ENCODE results near the gene SUPT3H.

The SUPT3H gene

DNA sequence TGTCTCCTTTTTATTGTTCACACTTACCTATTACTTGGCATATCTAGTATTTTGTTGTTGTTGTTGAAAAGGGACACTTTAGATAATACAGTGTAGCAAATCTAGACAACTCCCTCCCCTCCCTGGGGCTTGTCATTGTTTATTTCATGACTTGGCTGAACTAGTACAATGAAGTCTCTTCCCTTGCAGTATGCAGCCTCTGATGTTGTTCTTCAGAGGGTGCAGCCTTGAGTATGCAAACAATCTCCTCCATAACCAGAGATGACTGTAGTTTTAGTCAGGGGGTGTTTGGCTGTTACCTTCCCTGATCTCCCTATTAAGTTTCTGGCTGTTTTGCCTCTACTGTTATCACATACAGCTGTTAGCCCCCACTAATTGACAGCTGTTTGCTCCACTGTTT is 365.0 kb downstream of the SUPT3H start:
- H3K4me3 ChIP-seq (ENCODE audit: low read depth, low read length), result no peak overlapping the region
- TF ChIP-seq, protein P1, sequence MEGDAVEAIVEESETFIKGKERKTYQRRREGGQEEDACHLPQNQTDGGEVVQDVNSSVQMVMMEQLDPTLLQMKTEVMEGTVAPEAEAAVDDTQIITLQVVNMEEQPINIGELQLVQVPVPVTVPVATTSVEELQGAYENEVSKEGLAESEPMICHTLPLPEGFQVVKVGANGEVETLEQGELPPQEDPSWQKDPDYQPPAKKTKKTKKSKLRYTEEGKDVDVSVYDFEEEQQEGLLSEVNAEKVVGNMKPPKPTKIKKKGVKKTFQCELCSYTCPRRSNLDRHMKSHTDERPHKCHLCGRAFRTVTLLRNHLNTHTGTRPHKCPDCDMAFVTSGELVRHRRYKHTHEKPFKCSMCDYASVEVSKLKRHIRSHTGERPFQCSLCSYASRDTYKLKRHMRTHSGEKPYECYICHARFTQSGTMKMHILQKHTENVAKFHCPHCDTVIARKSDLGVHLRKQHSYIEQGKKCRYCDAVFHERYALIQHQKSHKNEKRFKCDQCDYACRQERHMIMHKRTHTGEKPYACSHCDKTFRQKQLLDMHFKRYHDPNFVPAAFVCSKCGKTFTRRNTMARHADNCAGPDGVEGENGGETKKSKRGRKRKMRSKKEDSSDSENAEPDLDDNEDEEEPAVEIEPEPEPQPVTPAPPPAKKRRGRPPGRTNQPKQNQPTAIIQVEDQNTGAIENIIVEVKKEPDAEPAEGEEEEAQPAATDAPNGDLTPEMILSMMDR (IDR thresholded peaks at IDR 0.05; ENCODE audit: borderline replicate concordance, insufficient read depth, low read depth, low read length), result no peak

DNA sequence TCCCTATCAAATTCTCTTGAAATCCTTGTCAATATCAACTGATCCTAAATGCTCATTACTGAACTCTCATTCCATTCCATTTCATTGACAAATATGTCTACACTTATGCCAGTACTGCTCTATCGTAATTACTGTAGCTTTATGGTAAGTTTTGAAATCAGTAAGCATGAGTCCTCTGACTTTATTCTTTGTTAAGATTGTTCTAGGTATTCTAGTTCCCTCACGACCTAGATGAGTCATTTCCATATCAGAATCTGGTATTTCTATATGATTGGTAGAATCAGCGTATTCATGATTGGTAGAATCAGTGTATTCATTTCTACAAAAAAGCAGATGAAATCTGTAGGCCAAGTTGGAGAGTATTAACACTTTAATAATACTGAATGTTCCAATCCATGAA is 368.2 kb downstream of the SUPT3H start:
- TF ChIP-seq, protein P1 (IDR thresholded peaks at IDR 0.05; ENCODE audit: borderline replicate concordance, insufficient read depth, low read depth, low read length), result no peak
- no peak overlapping the region for H3K4me3 ChIP-seq (ENCODE audit: low read depth, low read length)

- TF ChIP-seq, protein P1 (IDR thresholded peaks at IDR 0.05; ENCODE audit: borderline replicate concordance, insufficient read depth, low read depth, low read length), result no peak
- H3K4me3 ChIP-seq (ENCODE audit: low read depth, low read length), result no peak overlapping the region
Measured at GRCh38 chr6:45006893-45007292, 370.8 kb downstream of the SUPT3H start.

- TF ChIP-seq, protein P1 (IDR thresholded peaks at IDR 0.05; ENCODE audit: borderline replicate concordance, insufficient read depth, low read depth, low read length), result no peak
- no peak overlapping the region for H3K4me3 ChIP-seq (ENCODE audit: low read depth, low read length)
Measured at GRCh38 chr6:45003961-45004360, 373.8 kb downstream of the SUPT3H start.

- H3K4me3 ChIP-seq (ENCODE audit: low read depth, low read length), result no peak overlapping the region
- TF ChIP-seq, protein P1 (IDR thresholded peaks at IDR 0.05; ENCODE audit: borderline replicate concordance, insufficient read depth, low read depth, low read length), result no peak
Measured at GRCh38 chr6:45003387-45003786, 374.3 kb downstream of the SUPT3H start.

DNA sequence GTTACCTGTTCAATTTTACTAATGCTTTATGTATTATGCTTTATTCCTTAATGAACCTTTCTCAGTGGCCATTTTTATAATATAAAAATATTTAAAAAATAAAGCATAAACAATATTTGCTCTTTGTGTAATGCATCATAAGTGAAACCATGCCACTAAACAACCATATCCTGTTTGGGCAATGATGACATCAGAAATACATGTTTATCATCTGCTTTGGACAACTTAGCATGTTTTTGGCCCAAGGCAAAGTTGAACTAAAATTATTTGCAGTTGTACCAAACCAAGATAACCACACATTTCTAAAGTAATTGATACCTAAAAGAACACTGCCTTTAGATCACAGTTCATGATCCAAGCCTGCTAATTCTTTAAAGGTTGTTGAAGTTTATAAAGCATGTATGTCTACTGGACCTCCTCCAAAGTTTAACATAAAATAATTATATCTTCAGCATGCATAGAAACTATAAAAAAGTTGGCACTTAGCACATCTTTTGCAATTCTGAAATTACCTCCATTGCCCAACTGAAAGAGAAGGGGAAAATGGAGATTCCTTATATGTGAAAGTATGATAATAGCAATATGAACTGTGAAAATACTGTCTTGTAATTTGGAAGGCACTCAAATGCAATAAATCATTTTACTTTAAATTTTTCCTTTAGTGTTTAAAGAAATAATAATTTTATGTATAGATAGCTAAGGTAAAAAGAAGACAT is 375.2 kb downstream of the SUPT3H start:
- H3K4me3 ChIP-seq (ENCODE audit: low read depth, low read length), result no peak overlapping the region
- TF ChIP-seq, protein P1 (IDR thresholded peaks at IDR 0.05; ENCODE audit: borderline replicate concordance, insufficient read depth, low read depth, low read length), result no peak

GRCh38 chr6:45001663-45002062 is 376.1 kb downstream of the SUPT3H start:
- H3K4me3 ChIP-seq (ENCODE audit: low read depth, low read length), result no peak overlapping the region
- TF ChIP-seq, protein P1 (IDR thresholded peaks at IDR 0.05; ENCODE audit: borderline replicate concordance, insufficient read depth, low read depth, low read length), result no peak
